Neural progenitor cell (in vitro differentiated cells): ENCODE measurements around the gene LRP2. TPM values are rescaled to one million over a fixed set of nuclear protein-coding genes. Genes with fewer than 3 reads are reported as not detected.

Experiments used
- DNase-seq: peaks from one replicate; pipeline ENCODE4 v3.0.0-alpha.2; 2016; ENCODE audit warnings: low spot score
- H2AFZ ChIP-seq: fragments of 200-600 bp; sonication (generic); replicated peaks from 2 replicates; pipeline ENCODE4 v1.6.1; 2016; ENCODE audit warnings: antibody characterized with exemption
- H3F3A ChIP-seq: fragments of 200-600 bp; sonication (generic); 2 replicates; pipeline ENCODE4 v1.6.1; 2016; ENCODE audit warnings: antibody characterized with exemption, low read depth
- H3K27ac ChIP-seq: fragments of 200-600 bp; sonication (generic); 2 replicates; pipeline ENCODE4 v1.5.1; 2016; ENCODE audit warnings: mild to moderate bottlenecking
- H3K27me3 ChIP-seq: fragments of 200-600 bp; sonication (generic); 2 replicates; pipeline ENCODE4 v1.6.1; 2016; ENCODE audit warnings: mild to moderate bottlenecking, moderate library complexity
- H3K36me3 ChIP-seq: fragments of 200-600 bp; sonication (generic); 2 replicates; pipeline ENCODE4 v1.5.1; 2016
- H3K4me1 ChIP-seq: fragments of 200-600 bp; sonication (generic); 2 replicates; pipeline ENCODE4 v1.6.1; 2016; ENCODE audit warnings: mixed run types
- H3K4me2 ChIP-seq: fragments of 200-600 bp; sonication (generic); 2 replicates; pipeline ENCODE4 v1.6.1; 2016
- H3K4me3 ChIP-seq: fragments of 200-600 bp; sonication (generic); 2 replicates; pipeline ENCODE4 v1.5.1; 2016
- H3K79me2 ChIP-seq: fragments of 200-600 bp; sonication (generic); 2 replicates; pipeline ENCODE4 v1.6.1; 2016; ENCODE audit warnings: low read depth
- H3K9ac ChIP-seq: fragments of 200-600 bp; sonication (generic); 2 replicates; pipeline ENCODE4 v1.6.1; 2016
- H3K9me3 ChIP-seq: fragments of 200-600 bp; sonication (generic); 2 replicates; pipeline ENCODE4 v1.5.1; 2016; ENCODE audit warnings: low read depth
- H4K20me1 ChIP-seq: fragments of 200-600 bp; sonication (generic); 2 replicates; pipeline ENCODE4 v1.6.1; 2016; ENCODE audit warnings: low read depth
- H3K27ac Mint-ChIP-seq: 3 replicates; pipeline ENCODE4 v1.8.0; 2021; ENCODE audit warnings: mixed read lengths
- H3K27me3 Mint-ChIP-seq: 2 replicates; pipeline ENCODE4 v1.8.0; 2022; ENCODE audit warnings: low read depth, mild to moderate bottlenecking, inconsistent platforms, moderate library complexity, mixed read lengths; ENCODE audit not compliant: insufficient read depth
- H3K36me3 Mint-ChIP-seq: 3 replicates; pipeline ENCODE4 v1.8.0; 2021; ENCODE audit warnings: mixed read lengths
- H3K4me1 Mint-ChIP-seq: 3 replicates; pipeline ENCODE4 v1.8.0; 2021; ENCODE audit warnings: mixed read lengths
- H3K4me3 Mint-ChIP-seq: 3 replicates; pipeline ENCODE4 v1.8.0; 2021; ENCODE audit warnings: mild to moderate bottlenecking, moderate library complexity, mixed read lengths
- H3K9me3 Mint-ChIP-seq: 3 replicates; pipeline ENCODE4 v1.8.0; 2020; ENCODE audit warnings: mixed read lengths
- CTCF ChIP-seq: fragments of 200-600 bp; sonication (generic); IDR thresholded peaks from 2 replicates; pipeline ENCODE4 v1.5.1; 2017; ENCODE audit warnings: antibody characterized with exemption, mild to moderate bottlenecking
- EZH2 ChIP-seq: fragments of 200-600 bp; sonication (generic); IDR thresholded peaks from 2 replicates; pipeline ENCODE4 v1.6.1; 2017; ENCODE audit warnings: antibody characterized with exemption, mild to moderate bottlenecking, moderate library complexity
- EZH2phosphoT487 ChIP-seq: fragments of 200-600 bp; sonication (generic); IDR thresholded peaks from 2 replicates; pipeline ENCODE4 v1.6.1; 2017; ENCODE audit warnings: antibody characterized with exemption
- total RNA-seq: library from RNA; depleted of rRNA; stranded (reverse); fragments of >200 nt; gene quantifications from 2 replicates; pipeline ENCODE4 v1.2.3, GENCODE V29; 2015; ENCODE audit warnings: low replicate concordance

LRP2 gene
- total RNA-seq, 1 donor from 2014 or later = 143 TPM

- no peak overlapping the region for H3K27ac ChIP-seq
- peaks cover 5% of the 10 kb centered on the region for H3K27me3 Mint-ChIP-seq
- H3K4me1 Mint-ChIP-seq = peaks cover 11% of the 10 kb centered on the region
- no peak overlapping the region for H3K4me3 ChIP-seq
- H3K79me2 ChIP-seq = no peaks in the 10 kb centered on the region
- no peaks in the 10 kb centered on the region for H3K36me3 ChIP-seq
- H3K36me3 Mint-ChIP-seq = no peaks in the 10 kb centered on the region
- H3K9me3 Mint-ChIP-seq = no peaks in the 10 kb centered on the region
- H3K9ac ChIP-seq = no peak overlapping the region
- peak overlapping the region; percentile 27 for H3K4me2 ChIP-seq
- H4K20me1 ChIP-seq = no peaks in the 10 kb centered on the region
- no peaks in the 10 kb centered on the region for H3F3A ChIP-seq
- TF ChIP-seq EZH2 = no peak
- TF ChIP-seq CTCF = no peak
- TF ChIP-seq EZH2phosphoT487 = no peak
- no peak overlapping the region for H3K4me3 Mint-ChIP-seq
- H3K27me3 ChIP-seq = peaks cover 8% of the 10 kb centered on the region
- no peak for DNase-seq
- peak overlapping the region; percentile 91 for H2AFZ ChIP-seq
- no peak overlapping the region for H3K27ac Mint-ChIP-seq
- peaks cover 12% of the 10 kb centered on the region for H3K4me1 ChIP-seq
- no peaks in the 10 kb centered on the region for H3K9me3 ChIP-seq
These were observed 251.9 kb downstream of the LRP2 start for GRCh38 chr2:169110419-169110818.

GRCh38 chr2:169109502-169110409 lies 252.6 kb downstream of the LRP2 start:
- H3K4me2 ChIP-seq = no peak overlapping the region

GRCh38 chr2:169108099-169108884 lies 254.0 kb downstream of the LRP2 start:
- H3K4me1 ChIP-seq = peaks cover 12% of the 10 kb centered on the region
- H3K4me3 Mint-ChIP-seq = no peak overlapping the region
- H4K20me1 ChIP-seq = no peaks in the 10 kb centered on the region
- TF ChIP-seq CTCF = no peak
- TF ChIP-seq EZH2phosphoT487 = no peak
- no peak for TF ChIP-seq EZH2
- H3K36me3 Mint-ChIP-seq = no peaks in the 10 kb centered on the region
- DNase-seq = no peak
- no peak overlapping the region for H3K4me2 ChIP-seq
- no peak overlapping the region for H3K27ac Mint-ChIP-seq
- H3K36me3 ChIP-seq = no peaks in the 10 kb centered on the region
- H3K4me1 Mint-ChIP-seq = peaks cover 11% of the 10 kb centered on the region
- no peaks in the 10 kb centered on the region for H3K9me3 Mint-ChIP-seq
- no peaks in the 10 kb centered on the region for H3F3A ChIP-seq
- H3K4me3 ChIP-seq = no peak overlapping the region
- no peak overlapping the region for H3K9ac ChIP-seq
- no peaks in the 10 kb centered on the region for H3K9me3 ChIP-seq
- H3K27ac ChIP-seq = no peak overlapping the region
- H3K79me2 ChIP-seq = no peaks in the 10 kb centered on the region
- H3K27me3 ChIP-seq = peaks cover 8% of the 10 kb centered on the region
- H3K27me3 Mint-ChIP-seq = peaks cover 5% of the 10 kb centered on the region
- no peak overlapping the region for H2AFZ ChIP-seq

More at GRCh38 chr2:169109502-169110409, 252.6 kb downstream of the LRP2 start:
- Histone ChIP-seq H3K4me1 (peaks cover 12% of the 10 kb centered on the region), H3K36me3 (no peaks in the 10 kb centered on the region), H3K27me3 (peaks cover 8% of the 10 kb centered on the region), H2AFZ (peak overlapping the region; percentile 91), H3K9me3 (no peaks in the 10 kb centered on the region), H3K27ac (no peak overlapping the region), H4K20me1 (no peaks in the 10 kb centered on the region), H3K4me3 (no peak overlapping the region), H3F3A (no peaks in the 10 kb centered on the region), H3K79me2 (no peaks in the 10 kb centered on the region), H3K9ac (no peak overlapping the region)
- peak; percentile 91 for DNase-seq
- no peaks in the 10 kb centered on the region for H3K36me3 Mint-ChIP-seq
- TF ChIP-seq CTCF (peak; percentile 97), EZH2phosphoT487 (no peak)
- H3K9me3 Mint-ChIP-seq = no peaks in the 10 kb centered on the region
- no peak overlapping the region for H3K27ac Mint-ChIP-seq
- peaks cover 5% of the 10 kb centered on the region for H3K27me3 Mint-ChIP-seq
- no peak overlapping the region for H3K4me3 Mint-ChIP-seq
- H3K4me1 Mint-ChIP-seq = peaks cover 11% of the 10 kb centered on the region
